ENCODE data around the gene C1orf87.

C1orf87 gene

GRCh38 chr1:60059468-60059867 lies 14.1 kb downstream of the C1orf87 start:
- no peak for DNase-seq (ENCODE audit: low read depth, low spot score)

- no peak for DNase-seq (ENCODE audit: low read depth, low spot score)
These were observed 18.2 kb downstream of the C1orf87 start for GRCh38 chr1:60055336-60055735.

GRCh38 chr1:60054374-60054773 lies 19.2 kb downstream of the C1orf87 start:
- DNase-seq (ENCODE audit: low read depth, low spot score): no peak

- no peak for DNase-seq (ENCODE audit: low read depth, low spot score)
These were observed 21.0 kb downstream of the C1orf87 start for GRCh38 chr1:60052601-60053000.

GRCh38 chr1:60051191-60051590 lies 22.4 kb downstream of the C1orf87 start:
- DNase-seq (ENCODE audit: low read depth, low spot score): no peak

GRCh38 chr1:60049188-60049587 lies 24.4 kb downstream of the C1orf87 start:
- DNase-seq (ENCODE audit: low read depth, low spot score): no peak

GRCh38 chr1:60044881-60045280 lies 28.7 kb downstream of the C1orf87 start:
- DNase-seq (ENCODE audit: low read depth, low spot score): no peak

- DNase-seq (ENCODE audit: low read depth, low spot score): no peak
These were observed 31.8 kb downstream of the C1orf87 start for GRCh38 chr1:60041783-60042182.

GRCh38 chr1:60037669-60038068 lies 35.9 kb downstream of the C1orf87 start:
- no peak for DNase-seq (ENCODE audit: low read depth, low spot score)

GRCh38 chr1:60036856-60037460 lies 36.6 kb downstream of the C1orf87 start:
- DNase-seq (ENCODE audit: low read depth, low spot score): no peak

- DNase-seq (ENCODE audit: low read depth, low spot score): no peak
These were observed 37.6 kb downstream of the C1orf87 start for GRCh38 chr1:60035921-60036320.

GRCh38 chr1:60034999-60035398 lies 38.6 kb downstream of the C1orf87 start:
- DNase-seq (ENCODE audit: low read depth, low spot score): no peak

- no peak for DNase-seq (ENCODE audit: low read depth, low spot score)
These were observed 40.5 kb downstream of the C1orf87 start for GRCh38 chr1:60033066-60033465.

GRCh38 chr1:60031146-60031545 lies 42.4 kb downstream of the C1orf87 start:
- no peak for DNase-seq (ENCODE audit: low read depth, low spot score)

GRCh38 chr1:60025552-60025951 lies 48.0 kb downstream of the C1orf87 start:
- DNase-seq (ENCODE audit: low read depth, low spot score): no peak

GRCh38 chr1:60017508-60018205 lies 55.9 kb downstream of the C1orf87 start:
- DNase-seq (ENCODE audit: low read depth, low spot score): no peak

- no peak for DNase-seq (ENCODE audit: low read depth, low spot score)
These were observed 62.9 kb downstream of the C1orf87 start for GRCh38 chr1:60010690-60011089.

- DNase-seq (ENCODE audit: low read depth, low spot score): no peak
These were observed 65.1 kb downstream of the C1orf87 start for GRCh38 chr1:60008500-60008899.

- no peak for DNase-seq (ENCODE audit: low read depth, low spot score)
These were observed 72.9 kb downstream of the C1orf87 start for GRCh38 chr1:60000625-60001024.

GRCh38 chr1:59999746-60000145 lies 73.8 kb downstream of the C1orf87 start:
- no peak for DNase-seq (ENCODE audit: low read depth, low spot score)

- no peak for DNase-seq (ENCODE audit: low read depth, low spot score)
These were observed 74.6 kb downstream of the C1orf87 start for GRCh38 chr1:59999006-59999405.

- no peak for DNase-seq (ENCODE audit: low read depth, low spot score)
These were observed 76.0 kb downstream of the C1orf87 start for GRCh38 chr1:59997479-59998115.

Measured in brain pericyte (primary cell).